ENCODE measurements around the gene SPATA9.

SPATA9 gene

DNA sequence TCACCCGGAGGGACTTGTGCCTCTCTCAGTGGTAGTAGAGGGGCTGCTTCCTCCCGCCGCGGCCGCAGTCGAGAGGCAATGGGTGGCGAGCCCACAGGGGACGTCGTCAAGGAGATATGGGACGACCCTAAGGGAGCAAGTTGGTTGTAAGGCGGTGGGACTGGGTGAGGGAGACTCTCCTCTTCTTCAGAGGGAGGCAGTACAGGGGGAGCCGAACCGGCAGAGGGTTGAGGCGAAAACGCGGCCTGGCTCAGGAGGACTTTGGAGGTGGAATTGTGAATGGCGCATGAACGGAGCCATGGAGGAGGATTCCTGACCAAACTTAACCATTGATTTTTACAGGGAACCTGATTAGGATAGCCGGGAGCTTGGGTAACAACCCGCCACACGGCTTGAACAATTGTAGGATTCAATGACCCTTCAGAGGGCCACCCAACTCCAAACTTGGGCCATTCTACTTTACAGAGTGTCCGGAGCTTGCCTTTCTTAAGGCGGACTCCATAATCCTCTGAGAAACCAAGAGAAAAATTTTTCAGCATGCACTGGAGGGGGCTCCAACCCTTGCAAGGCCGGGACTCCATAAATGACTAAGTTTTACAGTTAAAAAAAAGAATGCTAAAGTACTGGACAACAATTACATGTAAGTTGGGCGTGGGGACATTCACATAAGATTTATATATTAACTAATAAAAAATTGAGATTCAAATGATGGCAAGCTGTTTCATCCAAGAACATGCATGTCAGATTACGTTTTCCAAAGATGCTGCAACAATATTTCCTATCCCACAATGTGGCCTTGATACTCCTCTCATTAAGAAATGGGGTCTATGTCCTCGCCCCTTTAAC is 28.9 kb upstream of the SPATA9 start (continued):
- no peak for TF ChIP-seq ZNF654 (tag by site-specific recombination; IDR thresholded peaks at IDR 0.05; ENCODE audit: low read depth)
- TF ChIP-seq ZNF555 (tag by site-specific recombination; conservative IDR thresholded peaks at IDR 0.05): no peak
- TF ChIP-seq ZNF133 (tag by site-specific recombination; IDR thresholded peaks at IDR 0.05): no peak
- no peak for TF ChIP-seq AEBP2 (tag by site-specific recombination; IDR thresholded peaks at IDR 0.05; ENCODE audit: borderline replicate concordance)
- no peak for TF ChIP-seq MEIS1 (CRISPR knock-in tag; IDR thresholded peaks at IDR 0.05; ENCODE audit: borderline replicate concordance)
- TF ChIP-seq ZNF175 (tag by site-specific recombination; IDR thresholded peaks at IDR 0.05): no peak
- no peak for TF ChIP-seq ZNF677 (tag by site-specific recombination; IDR thresholded peaks at IDR 0.05)
- peak; percentile 20; the same call in 1 of the 2 replicates for TF ChIP-seq ZBTB20 (tag by site-specific recombination; IDR thresholded peaks at IDR 0.05)
- TF ChIP-seq SCRT1 (tag by site-specific recombination; IDR thresholded peaks at IDR 0.05; ENCODE audit: borderline replicate concordance): 0 out of 2 replicates have a peak, but pooled peaks have one; percentile 30
- no peak for TF ChIP-seq TRIM28 (IDR thresholded peaks at IDR 0.05; ENCODE audit: borderline replicate concordance, low read length)
- TF ChIP-seq TCF7L2 (IDR thresholded peaks at IDR 0.05; ENCODE audit: borderline replicate concordance, low read depth, low read length): no peak
- peak; percentile 13 for TF ChIP-seq ZNF335 (tag by site-specific recombination; conservative IDR thresholded peaks at IDR 0.05)
- TF ChIP-seq, protein P1, sequence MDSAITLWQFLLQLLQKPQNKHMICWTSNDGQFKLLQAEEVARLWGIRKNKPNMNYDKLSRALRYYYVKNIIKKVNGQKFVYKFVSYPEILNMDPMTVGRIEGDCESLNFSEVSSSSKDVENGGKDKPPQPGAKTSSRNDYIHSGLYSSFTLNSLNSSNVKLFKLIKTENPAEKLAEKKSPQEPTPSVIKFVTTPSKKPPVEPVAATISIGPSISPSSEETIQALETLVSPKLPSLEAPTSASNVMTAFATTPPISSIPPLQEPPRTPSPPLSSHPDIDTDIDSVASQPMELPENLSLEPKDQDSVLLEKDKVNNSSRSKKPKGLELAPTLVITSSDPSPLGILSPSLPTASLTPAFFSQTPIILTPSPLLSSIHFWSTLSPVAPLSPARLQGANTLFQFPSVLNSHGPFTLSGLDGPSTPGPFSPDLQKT (IDR thresholded peaks at IDR 0.05; ENCODE audit: borderline replicate concordance, low read depth, low read length): no peak
- TF ChIP-seq ZNF311 (tag by site-specific recombination; IDR thresholded peaks at IDR 0.05; ENCODE audit: borderline replicate concordance): no peak
- TF ChIP-seq ZNF837 (tag by site-specific recombination; IDR thresholded peaks at IDR 0.05): no peak
- TF ChIP-seq ZNF560 (tag by site-specific recombination; IDR thresholded peaks at IDR 0.05; ENCODE audit: borderline replicate concordance): no peak
- TF ChIP-seq ZNF140 (tag by site-specific recombination; IDR thresholded peaks at IDR 0.05): no peak
- no peak; the same call in 1 of the 2 replicates for TF ChIP-seq REST (tag by site-specific recombination; IDR thresholded peaks at IDR 0.05)
- no peak for TF ChIP-seq ZBTB7A (tag by site-specific recombination; IDR thresholded peaks at IDR 0.05; ENCODE audit: low read depth)
- no peak for TF ChIP-seq ZNF280D (tag by site-specific recombination; IDR thresholded peaks at IDR 0.05)
- no peak for TF ChIP-seq ZNF521 (tag by site-specific recombination; IDR thresholded peaks at IDR 0.05)
- TF ChIP-seq ZNF596 (tag by site-specific recombination; IDR thresholded peaks at IDR 0.05): no peak
- TF ChIP-seq, protein P2, sequence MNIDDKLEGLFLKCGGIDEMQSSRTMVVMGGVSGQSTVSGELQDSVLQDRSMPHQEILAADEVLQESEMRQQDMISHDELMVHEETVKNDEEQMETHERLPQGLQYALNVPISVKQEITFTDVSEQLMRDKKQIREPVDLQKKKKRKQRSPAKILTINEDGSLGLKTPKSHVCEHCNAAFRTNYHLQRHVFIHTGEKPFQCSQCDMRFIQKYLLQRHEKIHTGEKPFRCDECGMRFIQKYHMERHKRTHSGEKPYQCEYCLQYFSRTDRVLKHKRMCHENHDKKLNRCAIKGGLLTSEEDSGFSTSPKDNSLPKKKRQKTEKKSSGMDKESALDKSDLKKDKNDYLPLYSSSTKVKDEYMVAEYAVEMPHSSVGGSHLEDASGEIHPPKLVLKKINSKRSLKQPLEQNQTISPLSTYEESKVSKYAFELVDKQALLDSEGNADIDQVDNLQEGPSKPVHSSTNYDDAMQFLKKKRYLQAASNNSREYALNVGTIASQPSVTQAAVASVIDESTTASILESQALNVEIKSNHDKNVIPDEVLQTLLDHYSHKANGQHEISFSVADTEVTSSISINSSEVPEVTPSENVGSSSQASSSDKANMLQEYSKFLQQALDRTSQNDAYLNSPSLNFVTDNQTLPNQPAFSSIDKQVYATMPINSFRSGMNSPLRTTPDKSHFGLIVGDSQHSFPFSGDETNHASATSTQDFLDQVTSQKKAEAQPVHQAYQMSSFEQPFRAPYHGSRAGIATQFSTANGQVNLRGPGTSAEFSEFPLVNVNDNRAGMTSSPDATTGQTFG (tag by site-specific recombination; IDR thresholded peaks at IDR 0.05; ENCODE audit: borderline replicate concordance): no peak
